HG03139 (cell line): ENCODE data around the gene CDR2.
"Not testable (repeated sequence)": the region's sequence is repeated elsewhere in the genome, so short reads cannot be mapped to it uniquely, and the experiment has no call there.

Source experiments
- ATAC-seq: cut with Tn5 transposase; IDR thresholded peaks from one replicate; pipeline ENCODE4 v1.9.1; 2021; ENCODE audit not compliant: unreplicated experiment

CDR2 gene

DNA sequence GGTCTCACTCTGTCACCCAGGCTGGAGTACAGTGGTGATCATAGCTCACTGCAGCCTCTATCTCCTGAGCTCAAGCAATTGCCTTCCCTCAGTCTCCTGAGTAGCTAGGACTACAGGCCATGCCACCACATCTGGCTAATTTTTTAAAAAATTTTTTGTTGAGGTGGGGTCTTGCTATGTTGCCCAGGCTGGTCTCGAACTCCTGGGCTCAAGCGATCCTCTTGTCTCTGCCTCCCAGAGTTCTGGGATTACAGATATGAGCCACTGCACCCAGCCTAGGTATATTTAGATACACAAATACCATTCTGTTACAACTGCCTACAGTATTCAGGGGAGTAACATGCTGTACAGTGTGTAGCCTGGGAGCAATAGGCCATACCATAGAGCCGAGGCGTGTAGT lies 62.9 kb downstream of the CDR2 start:
- ATAC-seq, result no peak

DNA sequence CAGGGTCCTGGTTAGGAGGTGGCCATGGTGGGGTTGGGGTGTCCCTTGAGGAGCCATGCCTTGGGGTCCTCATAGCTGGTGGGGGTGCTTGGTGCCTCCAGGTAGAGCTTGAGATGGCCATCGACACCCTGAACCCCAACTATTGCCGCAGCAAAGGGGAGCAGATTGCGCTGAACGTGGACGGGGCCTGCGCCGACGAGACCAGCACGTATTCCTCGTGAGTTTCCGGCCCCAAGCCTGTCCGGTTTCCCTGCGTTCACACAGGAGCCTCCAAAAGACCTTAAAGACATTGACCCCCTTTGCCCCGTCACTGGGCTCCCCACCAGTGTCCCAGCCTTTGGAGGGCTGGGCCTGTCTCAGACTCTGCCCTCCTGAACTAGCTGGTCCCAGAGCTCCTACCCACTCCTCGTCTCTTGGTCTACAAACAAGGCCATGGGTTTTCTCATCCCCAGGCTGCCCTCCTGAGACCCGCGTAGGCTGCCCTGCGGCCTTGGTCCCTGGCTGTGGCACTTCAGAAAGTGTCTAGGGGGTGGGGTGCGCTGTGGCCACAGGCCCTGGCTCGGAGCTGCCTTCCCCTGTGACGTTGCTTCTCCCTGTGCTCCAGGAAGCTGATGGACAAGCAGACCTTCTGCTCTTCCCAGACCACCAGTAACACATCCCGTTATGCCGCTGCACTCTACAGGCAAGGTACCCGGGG lies 65.4 kb downstream of the CDR2 start:
- no peak for ATAC-seq

DNA sequence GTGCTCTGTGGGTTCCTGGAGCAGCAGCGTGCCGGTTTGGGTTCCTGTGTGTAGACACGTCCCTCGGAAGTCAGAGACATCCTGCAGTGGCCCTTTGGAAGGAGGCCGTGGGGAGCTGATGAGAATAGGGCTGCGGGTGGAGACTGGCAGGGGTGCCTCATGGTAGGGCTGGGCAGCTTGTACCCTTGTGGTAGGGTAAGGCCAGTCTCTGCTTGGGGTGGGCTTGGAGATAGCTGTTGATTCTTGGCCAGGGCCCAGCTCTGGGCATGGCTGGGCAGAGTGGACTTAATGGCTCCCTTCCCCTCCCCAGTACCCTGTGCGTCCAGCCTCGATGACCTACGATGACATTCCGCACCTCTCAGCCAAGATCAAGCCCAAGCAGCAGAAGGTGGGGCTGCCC lies 66.6 kb downstream of the CDR2 start:
- ATAC-seq, result no peak

DNA sequence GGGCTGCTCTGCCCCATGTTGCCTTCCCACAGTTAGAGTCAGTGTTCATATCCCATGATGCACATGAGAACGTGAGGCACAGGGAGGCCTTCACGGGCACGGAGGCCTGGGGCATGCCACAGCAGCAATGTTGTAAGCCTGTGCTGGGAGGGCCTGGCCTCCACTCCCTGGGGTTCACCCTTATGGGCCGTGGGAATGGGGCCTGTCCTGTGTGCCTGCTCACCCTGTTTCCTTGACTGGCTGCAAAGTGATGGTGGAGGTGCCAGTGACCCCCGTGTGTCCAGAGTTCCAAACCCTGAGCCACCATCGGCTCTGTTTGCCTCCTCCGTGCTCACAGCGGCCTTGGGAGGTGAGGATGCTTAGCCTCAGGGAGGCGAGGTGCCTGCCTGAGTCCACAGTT lies 67.6 kb downstream of the CDR2 start:
- no peak for ATAC-seq

DNA sequence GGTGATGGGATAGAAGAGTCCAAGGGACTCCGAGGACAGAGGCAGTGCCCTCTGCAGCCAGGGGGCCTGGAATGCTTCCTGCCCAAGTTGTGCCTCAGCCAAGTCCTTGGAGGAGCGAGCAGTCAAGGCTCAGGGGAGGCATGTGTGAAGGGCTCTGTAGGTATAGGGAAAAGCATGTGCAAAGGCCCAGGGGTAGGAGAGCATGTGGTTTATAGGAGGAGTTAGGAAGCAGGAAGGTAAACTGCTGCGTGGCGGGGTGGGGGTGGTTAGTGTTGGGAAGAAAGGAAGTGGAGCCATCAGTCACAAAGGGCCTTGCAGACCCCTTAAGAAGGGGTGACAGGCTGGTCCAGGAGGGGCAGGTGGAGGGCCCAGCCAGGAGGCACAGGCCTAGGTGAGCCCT lies 70.0 kb downstream of the CDR2 start:
- ATAC-seq, result no peak

DNA sequence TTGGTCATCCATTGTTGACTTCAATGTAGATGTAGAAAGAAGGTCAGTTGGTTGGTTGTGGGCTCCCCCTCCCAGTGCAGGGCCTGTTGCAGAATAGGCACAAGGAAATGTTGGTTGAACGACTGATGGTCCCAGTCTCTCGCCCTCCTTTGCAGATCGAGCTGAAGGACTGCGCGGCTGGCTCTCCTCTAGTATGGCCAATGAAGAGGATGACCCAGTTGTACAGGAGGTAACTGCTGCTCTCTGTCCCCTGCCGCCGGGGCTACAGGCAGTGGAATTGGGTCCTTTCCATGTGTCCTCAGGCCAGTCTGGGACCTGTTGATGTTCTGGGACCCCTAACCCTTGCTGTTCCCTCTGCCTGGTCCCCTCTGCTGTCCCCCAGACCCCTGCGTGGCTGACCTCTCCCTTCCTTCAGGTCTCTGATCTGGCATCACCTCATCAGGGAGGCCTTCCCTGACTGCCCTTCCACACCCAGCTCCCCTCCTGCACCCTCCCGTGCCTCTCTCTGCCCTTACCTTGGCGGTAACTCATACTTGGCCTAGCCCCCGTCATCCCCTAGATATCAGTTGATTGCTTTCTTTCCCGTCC lies 71.5 kb downstream of the CDR2 start:
- ATAC-seq, result no peak

DNA sequence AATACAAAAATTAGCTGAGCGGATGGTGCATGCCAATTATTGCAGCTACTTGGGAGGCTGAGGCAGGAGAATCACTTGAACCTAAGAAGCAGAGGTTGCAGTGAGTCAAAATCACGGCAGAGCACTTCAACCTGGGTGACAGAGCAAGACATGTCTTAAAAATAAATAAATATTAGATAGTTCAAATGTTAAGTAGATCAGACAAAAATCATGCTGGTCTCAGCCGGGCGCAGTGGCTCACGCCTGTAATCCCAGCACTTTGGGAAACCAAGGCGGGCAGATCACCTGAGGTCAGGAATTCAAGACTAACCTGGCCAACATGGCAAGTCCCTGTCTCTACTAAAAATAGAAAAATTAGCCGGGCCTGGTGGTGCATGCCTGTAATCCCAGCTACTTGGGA lies 73.0 kb downstream of the CDR2 start:
- not testable (repeated sequence) for ATAC-seq

DNA sequence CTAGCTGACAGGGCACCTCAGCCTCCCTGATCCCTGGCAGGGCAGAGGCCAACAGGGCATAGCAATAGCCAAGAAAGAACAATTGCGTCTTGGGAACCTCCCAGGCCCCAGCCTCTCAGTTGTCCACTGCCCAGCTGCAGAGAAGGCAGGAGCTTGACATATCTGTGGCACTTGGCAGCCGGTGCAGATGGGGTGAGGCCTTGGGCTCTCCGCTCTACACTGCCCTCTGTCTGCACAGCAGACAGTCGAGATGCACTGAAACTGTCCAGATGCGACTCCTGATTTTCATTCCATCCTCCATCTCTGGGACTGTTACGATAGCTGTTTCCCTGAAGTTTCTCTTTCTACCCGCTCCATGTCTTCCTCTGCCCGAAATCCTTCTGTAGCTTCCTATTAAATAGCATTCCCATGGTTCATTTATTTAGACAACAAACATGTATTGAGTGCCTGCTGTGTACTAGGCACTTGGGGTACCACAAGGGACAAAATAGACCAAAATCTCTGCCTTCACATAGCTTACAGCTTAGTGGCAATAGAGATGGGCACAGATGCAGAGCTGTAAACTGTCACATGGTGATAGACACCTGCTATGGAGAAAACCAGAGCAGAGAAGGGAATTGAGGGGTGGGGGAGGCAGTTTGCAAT lies 73.9 kb downstream of the CDR2 start:
- no peak for ATAC-seq

DNA sequence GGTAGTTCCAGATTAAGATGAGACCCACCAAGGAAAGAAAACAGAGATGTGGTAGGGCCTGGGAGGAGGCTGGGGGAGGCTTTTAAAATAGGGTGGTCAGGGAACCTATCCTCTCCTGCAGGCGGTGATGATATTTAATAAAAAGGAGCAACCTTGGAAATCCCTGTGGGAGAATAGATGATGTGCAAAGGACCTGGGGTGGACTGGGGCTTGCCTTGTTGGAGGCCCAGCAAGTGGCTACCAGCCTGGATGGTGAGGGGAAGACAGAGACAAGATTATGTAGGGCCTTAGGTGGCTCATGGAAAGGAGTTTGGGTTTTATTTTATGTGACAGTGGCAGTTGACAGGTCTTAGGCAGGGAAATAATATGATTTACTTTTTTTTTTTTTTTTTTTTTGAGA lies 75.4 kb downstream of the CDR2 start:
- ATAC-seq, result no peak

DNA sequence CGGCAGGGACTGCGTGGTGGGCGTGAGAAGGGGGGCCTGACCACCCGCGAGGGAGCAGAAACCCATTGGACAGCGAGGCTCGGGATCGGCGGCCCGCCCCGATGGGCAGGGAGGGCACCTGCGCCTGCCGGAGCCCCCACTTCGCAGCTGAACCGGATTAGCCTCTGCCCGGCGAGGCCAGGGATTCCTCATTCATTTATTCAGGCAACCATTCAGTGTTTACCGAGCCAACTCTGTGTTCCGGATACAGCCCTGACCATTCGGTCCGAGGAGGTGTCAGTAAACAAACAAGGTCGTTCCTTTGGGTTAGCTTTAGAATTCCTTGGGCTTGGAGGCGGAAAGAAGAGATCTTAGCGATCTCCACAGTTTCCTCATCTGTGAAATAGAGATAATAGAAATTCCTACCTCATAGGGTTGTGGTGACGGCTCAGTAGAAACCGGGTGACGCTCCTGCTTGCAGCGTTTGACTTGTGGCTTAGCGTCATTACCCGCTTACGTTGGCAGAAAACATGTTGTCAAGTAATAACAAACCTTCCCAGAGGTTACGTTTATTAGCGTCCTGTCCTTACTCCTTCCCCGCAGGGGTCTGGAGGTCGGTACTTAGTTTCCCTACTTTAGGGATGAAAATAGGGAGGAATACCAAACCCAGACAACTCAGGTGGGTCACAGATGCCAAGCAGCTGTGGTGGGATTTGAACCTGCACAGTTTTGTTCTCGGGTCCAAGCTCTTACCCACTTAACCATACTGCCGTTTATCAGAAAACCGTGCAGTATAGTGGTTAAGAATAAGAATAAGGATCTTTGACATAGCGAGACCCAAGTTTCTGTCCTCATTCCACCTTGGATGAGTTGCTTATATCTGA lies 76.3 kb downstream of the CDR2 start:
- ATAC-seq, result peak; percentile 12

DNA sequence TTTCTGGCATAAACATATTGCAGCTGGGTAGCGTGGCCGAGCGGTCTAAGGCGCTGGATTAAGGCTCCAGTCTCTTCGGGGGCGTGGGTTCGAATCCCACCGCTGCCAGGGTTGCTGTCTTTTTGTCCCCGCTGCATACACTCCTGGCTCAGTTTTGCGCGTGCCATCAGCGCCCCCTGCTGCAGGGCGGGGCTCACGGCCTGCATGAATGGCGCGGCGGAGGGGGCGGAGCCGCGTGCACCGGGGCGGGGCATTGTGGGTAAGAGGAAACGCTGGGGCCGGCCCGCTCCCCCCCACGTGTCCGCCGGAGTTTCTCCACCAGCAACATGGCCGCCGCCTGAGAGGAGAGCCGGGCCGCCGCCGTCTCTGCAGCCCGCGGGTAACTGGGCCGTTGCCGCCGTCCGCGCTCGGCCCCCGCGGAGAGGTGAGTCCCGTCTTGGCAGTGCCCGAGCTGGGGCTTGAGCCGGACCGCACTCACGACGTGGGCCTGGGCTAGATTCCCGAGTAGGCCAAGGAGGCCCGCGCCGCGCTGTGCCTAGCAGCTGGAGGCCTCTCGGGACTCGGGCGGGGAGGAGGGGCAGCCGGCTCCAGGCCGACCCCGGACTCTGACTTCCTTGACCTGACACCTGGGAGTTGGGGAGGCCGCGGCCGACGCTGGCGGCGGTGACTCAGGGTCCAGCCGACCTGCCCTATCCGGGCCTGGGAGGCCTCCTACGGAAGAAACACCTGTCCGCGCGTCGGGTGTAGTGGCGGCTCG lies 77.1 kb downstream of the CDR2 start, which contains the start of gene POLR3E:
Gene POLR3E (plus strand): TSS at position 296 of the 757 bp plus-strand sequence. CDS start 5,560 bp downstream, outside the sequence.
- peak; percentile 80 for ATAC-seq

DNA sequence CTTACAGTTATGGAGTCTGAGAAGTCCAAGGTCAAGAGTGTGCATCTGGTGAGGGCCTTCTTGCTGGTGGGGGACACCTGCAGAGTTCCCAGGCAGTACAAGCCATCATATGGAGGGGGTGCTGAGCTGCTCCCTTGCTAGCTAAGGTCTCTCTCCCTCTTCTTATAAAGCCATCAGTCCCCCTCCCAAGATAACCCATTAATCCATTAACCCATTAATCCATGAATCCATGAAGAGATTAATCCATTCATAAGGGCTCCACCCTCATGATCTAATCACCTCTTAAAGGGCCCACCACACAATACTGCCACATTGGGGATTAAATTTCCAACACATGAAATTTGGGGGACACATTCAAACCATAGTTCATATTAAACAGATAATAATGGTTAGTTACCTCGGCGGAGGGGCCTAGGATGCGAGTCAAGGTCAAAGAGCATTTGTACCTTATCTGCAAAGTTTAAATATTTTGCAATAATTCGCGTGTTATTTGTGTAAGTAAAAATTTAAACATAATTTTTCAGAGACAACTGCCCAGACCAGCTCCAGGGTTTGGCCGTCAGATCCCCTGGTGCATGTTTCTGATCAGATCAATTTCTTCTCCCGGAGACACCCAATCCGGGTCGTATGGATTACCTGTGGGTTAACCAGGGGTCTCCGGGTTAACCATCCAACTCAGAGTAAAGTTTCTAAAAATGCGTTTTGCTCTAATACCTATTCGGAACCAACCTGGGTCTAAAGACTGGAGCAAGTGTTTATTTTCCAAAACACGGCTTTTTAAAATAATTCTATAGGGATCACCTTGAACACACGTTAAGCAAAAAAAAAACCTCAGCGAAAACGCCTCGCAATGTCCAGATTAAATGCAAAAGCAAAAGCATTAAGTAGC lies 78.0 kb downstream of the CDR2 start:
- ATAC-seq, result no peak
